ENCODE results near the gene ASZ1. TPM values are rescaled to one million over a fixed set of nuclear protein-coding genes. Genes with fewer than 3 reads are reported as not detected.

ASZ1 gene
- total RNA-seq, 2 experiments from 2014 or later: not detected

- intact Hi-C loops (cut with micrococcal nuclease; ENCODE audit: unreplicated experiment): no loop called here
- ChIA-PET POLR2A (no interaction called here), CTCF (ENCODE audit: unreplicated experiment) (no interaction called here)
- Histone ChIP-seq H3K9me3 (ENCODE audit: low read length) (no peaks in the 10 kb centered on the region), H4K20me1 (ENCODE audit: insufficient read depth, low read length) (no peaks in the 10 kb centered on the region), H3K9me2 (ENCODE audit: insufficient read depth, low read length) (no peaks in the 10 kb centered on the region), H3K4me1 (ENCODE audit: insufficient read depth, low read length, poor library complexity, severe bottlenecking) (no peaks in the 10 kb centered on the region), H3K36me3 (ENCODE audit: insufficient read depth, low read length) (no peaks in the 10 kb centered on the region), H3K4me2 (ENCODE audit: low read length) (no peak overlapping the region), H3K27ac (ENCODE audit: low read depth, low read length, poor library complexity, severe bottlenecking) (no peak overlapping the region), H3K79me2 (ENCODE audit: insufficient read depth, low read depth, low read length) (no peaks in the 10 kb centered on the region), H2AFZ (ENCODE audit: low read length) (no peak overlapping the region), H3K4me3 (ENCODE audit: low read depth, low read length, poor library complexity, severe bottlenecking) (no peak overlapping the region)
- no TSS peak for BruUV-seq (replicated peaks)
- DNase-seq (ENCODE audit: low spot score): no peak
- TF ChIP-seq EZH2phosphoT487 (IDR thresholded peaks at IDR 0.05; ENCODE audit: borderline replicate concordance, low read depth, low read length) (no peak), CTCF (conservative IDR thresholded peaks at IDR 0.05; ENCODE audit: low read length) (no peak)
Measured at GRCh38 chr7:117349570-117349969, 77.7 kb downstream of the ASZ1 start.

DNA sequence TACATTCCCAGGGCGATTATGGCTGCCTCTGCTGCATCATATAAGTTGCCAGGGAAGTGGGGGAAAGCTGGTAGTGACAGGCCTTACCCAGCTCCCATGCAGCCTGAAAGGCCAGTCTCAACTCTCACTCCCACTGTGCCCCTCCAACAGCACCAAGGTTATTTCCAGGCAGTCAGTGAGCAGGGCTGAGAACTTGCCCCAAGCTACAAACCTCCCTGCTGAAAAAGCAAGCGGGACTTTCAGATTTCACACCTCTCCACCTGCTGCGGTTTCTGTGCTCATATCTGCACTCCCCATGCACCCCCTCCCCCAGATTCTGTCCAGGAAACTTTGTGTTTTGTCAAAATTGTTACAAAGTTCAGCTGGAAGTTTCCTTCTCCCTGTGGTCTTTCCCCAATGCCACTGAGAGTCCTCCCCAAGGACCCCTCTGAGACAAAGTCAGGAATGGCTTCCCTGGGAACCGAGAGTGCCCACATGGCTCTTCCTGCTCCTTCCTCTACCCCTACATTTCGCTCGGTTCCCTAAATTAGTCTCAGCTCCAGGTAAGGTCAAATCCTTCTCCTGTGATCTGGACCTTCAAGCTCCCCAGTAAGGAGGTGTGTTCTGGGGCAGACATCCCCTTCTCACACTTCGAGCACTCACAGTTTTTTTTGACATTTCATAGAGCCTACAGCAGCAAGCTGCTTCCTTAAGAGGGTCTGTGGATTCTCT, 79.2 kb downstream of the ASZ1 start:
- no peak overlapping the region for H2AFZ ChIP-seq (ENCODE audit: low read length)
- H3K4me3 ChIP-seq (ENCODE audit: low read depth, low read length, poor library complexity, severe bottlenecking): no peak overlapping the region
- H3K79me2 ChIP-seq (ENCODE audit: insufficient read depth, low read depth, low read length): no peaks in the 10 kb centered on the region
- H4K20me1 ChIP-seq (ENCODE audit: insufficient read depth, low read length): no peaks in the 10 kb centered on the region
- no peaks in the 10 kb centered on the region for H3K9me2 ChIP-seq (ENCODE audit: insufficient read depth, low read length)
- TF ChIP-seq CTCF (conservative IDR thresholded peaks at IDR 0.05; ENCODE audit: low read length) (no peak), EZH2phosphoT487 (IDR thresholded peaks at IDR 0.05; ENCODE audit: borderline replicate concordance, low read depth, low read length) (no peak)
- no TSS peak for BruUV-seq (replicated peaks)
- H3K4me2 ChIP-seq (ENCODE audit: low read length): no peak overlapping the region
- no peak overlapping the region for H3K27ac ChIP-seq (ENCODE audit: low read depth, low read length, poor library complexity, severe bottlenecking)
- H3K4me1 ChIP-seq (ENCODE audit: insufficient read depth, low read length, poor library complexity, severe bottlenecking): no peaks in the 10 kb centered on the region
- CTCF ChIA-PET (ENCODE audit: unreplicated experiment): no interaction called here
- POLR2A ChIA-PET: no interaction called here
- H3K9me3 ChIP-seq (ENCODE audit: low read length): no peaks in the 10 kb centered on the region
- intact Hi-C loops (cut with micrococcal nuclease; ENCODE audit: unreplicated experiment): no loop called here
- no peak for DNase-seq (ENCODE audit: low spot score)
- no peaks in the 10 kb centered on the region for H3K36me3 ChIP-seq (ENCODE audit: insufficient read depth, low read length)

GRCh38 chr7:117347480-117347879, 79.8 kb downstream of the ASZ1 start:
- Histone ChIP-seq H3K4me2 (ENCODE audit: low read length) (no peak overlapping the region), H3K9me2 (ENCODE audit: insufficient read depth, low read length) (no peaks in the 10 kb centered on the region), H3K4me1 (ENCODE audit: insufficient read depth, low read length, poor library complexity, severe bottlenecking) (no peaks in the 10 kb centered on the region), H3K36me3 (ENCODE audit: insufficient read depth, low read length) (no peaks in the 10 kb centered on the region), H3K79me2 (ENCODE audit: insufficient read depth, low read depth, low read length) (no peaks in the 10 kb centered on the region), H4K20me1 (ENCODE audit: insufficient read depth, low read length) (no peaks in the 10 kb centered on the region), H3K27ac (ENCODE audit: low read depth, low read length, poor library complexity, severe bottlenecking) (no peak overlapping the region), H3K9me3 (ENCODE audit: low read length) (no peaks in the 10 kb centered on the region), H3K4me3 (ENCODE audit: low read depth, low read length, poor library complexity, severe bottlenecking) (no peak overlapping the region), H2AFZ (ENCODE audit: low read length) (no peak overlapping the region)
- BruUV-seq (replicated peaks): no TSS peak
- intact Hi-C loops (cut with micrococcal nuclease; ENCODE audit: unreplicated experiment): no loop called here
- ChIA-PET CTCF (ENCODE audit: unreplicated experiment) (no interaction called here), POLR2A (no interaction called here)
- no peak for DNase-seq (ENCODE audit: low spot score)
- no peak for TF ChIP-seq CTCF (conservative IDR thresholded peaks at IDR 0.05; ENCODE audit: low read length)
- TF ChIP-seq EZH2phosphoT487 (IDR thresholded peaks at IDR 0.05; ENCODE audit: borderline replicate concordance, low read depth, low read length): no peak

Data from OCI-LY7 (cell line).